Spleen (tissue), 7 donors: Measurements from ENCODE around the gene ZNF154.
A peak's percentile ranks its signal among the peaks of the same experiment; 100 is the strongest.

Source experiments
- CTCF ChIP-seq, 11 experiments: fragments of 200-600 bp in 7 of 11; fragments of 450-650 bp in 4 of 11; sonication (generic) in 4 of 11; IDR thresholded peaks in 8 of 11; conservative IDR thresholded peaks in 3 of 11; 1 replicate in 7 of 11; 2 replicates in 4 of 11; pipeline versions ENCODE4 v1.4.0 to v1.8.0; 2016 to 2021; ENCODE audit warnings: antibody characterized with exemption in 11 of 11, inconsistent platforms in 4 of 11, mild to moderate bottlenecking in 1 of 11
- POLR2A ChIP-seq, 3 donors: fragments of 450-650 bp; IDR thresholded peaks; one replicate each; pipeline ENCODE4 v1.5.1; 2017; ENCODE audit warnings: antibody characterized with exemption in 3 of 3, mild to moderate bottlenecking in 1 of 3
- donor health status: DM: no; HTN: no; CAD: no; lungs with moderate emphysema.
- donor health status: DM: no; HTN: no; CAD: no.
- donor health status: DM: no; HTN: no; CAD: no.

- TF ChIP-seq POLR2A (IDR thresholded peaks at IDR 0.05) (no peak), CTCF (IDR thresholded peaks at IDR 0.05 in 8 of 11, conservative IDR thresholded peaks at IDR 0.05 in 3 of 11) (peak in 3 of 11 experiments; percentile 11 to 25 (median 18))
Observed at GRCh38 chr19:57746580-57747471, 37.8 kb upstream of the ZNF154 start, which contains the start of gene ZNF776.
